Suprapubic skin (tissue), 4 donors: Measurements from ENCODE around the gene ABHD16A.

Experiments used
- CTCF ChIP-seq, 2 donors: fragments of 200-600 bp in 1 of 2; fragments of 450-650 bp in 1 of 2; sonication (generic) in 1 of 2; IDR thresholded peaks; one replicate each; pipeline ENCODE4 v1.5.1; 2016 to 2019; ENCODE audit warnings: antibody characterized with exemption in 2 of 2, mild to moderate bottlenecking in 1 of 2, moderate library complexity in 1 of 2
- POLR2A ChIP-seq, 2 donors: fragments of 450-650 bp; IDR thresholded peaks; one replicate each; pipeline ENCODE4 v1.6.1; 2017; ENCODE audit warnings: antibody characterized with exemption in 2 of 2, mild to moderate bottlenecking in 2 of 2, moderate library complexity in 2 of 2
- POLR2AphosphoS5 ChIP-seq, 3 donors: sonication (generic); formaldehyde crosslinking; IDR thresholded peaks; one replicate each; pipeline ENCODE4 v1.6.1; 2017; ENCODE audit warnings: antibody characterized with exemption in 3 of 3

- no peak for TF ChIP-seq CTCF (IDR thresholded peaks at IDR 0.05)
- TF ChIP-seq POLR2AphosphoS5 (IDR thresholded peaks at IDR 0.05): no peak
- no peak for TF ChIP-seq POLR2A (IDR thresholded peaks at IDR 0.05)
These were observed 8.1 kb upstream of the ABHD16A start for GRCh38 chr6:31711233-31711632.
